ENCODE data around the gene RPL6.
"Not testable (repeated sequence)": the region's sequence is repeated elsewhere in the genome, so short reads cannot be mapped to it uniquely, and the experiment has no call there.

The RPL6 gene

DNA sequence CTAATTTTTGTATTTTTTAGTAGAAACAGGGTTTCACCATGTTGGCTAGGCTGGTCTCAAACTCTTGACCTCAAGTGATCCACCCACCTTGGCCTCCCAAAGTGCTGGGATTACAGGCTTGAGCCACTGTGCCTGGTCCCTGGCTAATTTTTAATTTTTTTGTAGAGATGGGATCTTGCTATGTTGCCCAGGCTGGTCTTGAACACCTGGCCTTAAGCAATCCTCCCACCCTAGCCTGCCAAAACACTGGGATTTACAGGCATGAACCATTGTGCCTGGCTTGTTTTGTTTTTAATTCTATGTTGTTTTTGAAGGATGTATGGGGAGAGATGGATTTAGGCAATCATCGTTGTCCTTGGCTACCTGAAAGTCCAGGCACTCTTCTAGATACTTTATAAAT, 29.2 kb upstream of the RPL6 start:
- not testable (repeated sequence) for H3K27me3 ChIP-seq (ENCODE audit: control insufficient read depth, insufficient read depth, low read length)

DNA sequence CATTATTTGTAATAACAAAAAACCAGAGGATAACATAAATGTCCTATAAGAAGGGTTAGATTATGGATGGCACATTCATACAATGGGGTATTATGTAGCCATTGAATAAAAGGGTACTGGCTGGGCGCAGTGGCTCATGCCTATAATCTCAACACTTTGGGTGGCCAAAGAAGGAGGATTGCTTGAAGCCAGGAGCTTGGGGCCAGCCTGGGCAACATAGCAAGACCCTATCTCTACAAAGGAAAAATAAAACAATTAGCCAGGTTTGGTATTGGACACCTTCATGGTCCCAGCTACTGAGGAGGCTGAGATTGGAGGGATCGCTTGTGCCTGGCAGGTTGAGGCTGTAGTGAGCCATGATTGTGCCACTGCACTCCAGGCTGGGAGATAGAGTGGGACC, 24.1 kb upstream of the RPL6 start:
- no peak overlapping the region for H3K4me3 ChIP-seq (ENCODE audit: low read length)
- no peaks in the 10 kb centered on the region for H3K9me3 ChIP-seq (ENCODE audit: control insufficient read depth, low read length)
- no peak overlapping the region for H3K9ac ChIP-seq (ENCODE audit: low read length)
- H3K36me3 ChIP-seq (ENCODE audit: control insufficient read depth, insufficient read depth, low read length), result no peaks in the 10 kb centered on the region
- H3K4me1 ChIP-seq (ENCODE audit: control insufficient read depth, insufficient read depth, low read length), result no peaks in the 10 kb centered on the region
- no peaks in the 10 kb centered on the region for H3K27me3 ChIP-seq (ENCODE audit: control insufficient read depth, insufficient read depth, low read length)

More for the DNA sequence above, 29.2 kb upstream of the RPL6 start:
- H3K4me1 ChIP-seq (ENCODE audit: control insufficient read depth, insufficient read depth, low read length); H3K9me3 ChIP-seq (ENCODE audit: control insufficient read depth, low read length); H3K9ac ChIP-seq (ENCODE audit: low read length); H3K36me3 ChIP-seq (ENCODE audit: control insufficient read depth, insufficient read depth, low read length); H3K4me3 ChIP-seq (ENCODE audit: low read length): not testable (repeated sequence)

DNA sequence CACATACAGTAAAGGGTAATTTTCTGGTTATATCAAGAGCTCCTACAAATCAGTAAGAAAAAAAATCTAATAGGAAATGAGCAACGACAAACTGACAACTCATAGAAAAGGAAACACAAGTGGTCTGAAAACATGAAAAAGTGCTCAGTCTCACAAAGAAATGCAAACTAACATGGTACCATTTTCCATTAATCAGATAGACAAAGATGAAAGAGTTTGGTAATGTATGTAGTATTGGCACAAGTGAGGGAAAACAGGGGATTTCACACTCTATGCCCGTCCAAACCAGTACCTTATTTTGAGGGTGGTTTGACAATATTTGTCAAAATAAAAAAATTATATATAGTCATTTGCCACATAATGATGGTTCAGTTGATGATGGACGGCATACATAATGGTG, 22.6 kb upstream of the RPL6 start:
- H3K4me1 ChIP-seq (ENCODE audit: control insufficient read depth, insufficient read depth, low read length), result no peaks in the 10 kb centered on the region
- H3K36me3 ChIP-seq (ENCODE audit: control insufficient read depth, insufficient read depth, low read length), result no peaks in the 10 kb centered on the region
- no peak overlapping the region for H3K9ac ChIP-seq (ENCODE audit: low read length)
- no peaks in the 10 kb centered on the region for H3K27me3 ChIP-seq (ENCODE audit: control insufficient read depth, insufficient read depth, low read length)
- H3K4me3 ChIP-seq (ENCODE audit: low read length), result no peak overlapping the region
- no peaks in the 10 kb centered on the region for H3K9me3 ChIP-seq (ENCODE audit: control insufficient read depth, low read length)

DNA sequence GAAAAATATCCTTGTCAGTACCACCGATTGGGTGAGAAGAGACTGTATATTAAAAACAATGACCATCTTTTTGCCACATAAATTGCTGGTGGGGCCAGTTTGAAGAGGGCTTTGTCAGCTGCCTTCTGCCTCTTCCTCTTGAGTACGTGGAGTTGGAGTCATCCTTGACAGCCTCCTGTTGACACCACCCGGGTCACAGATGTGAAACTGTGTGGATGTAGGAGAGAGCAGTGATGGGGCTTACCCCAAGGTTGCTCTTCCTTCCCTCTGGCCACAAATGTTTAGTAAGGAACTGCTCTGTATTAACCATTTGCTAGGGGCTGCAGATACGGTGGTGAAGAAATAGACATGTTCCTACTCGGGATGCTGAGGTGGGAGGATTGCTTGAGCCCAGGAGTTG, 21.5 kb upstream of the RPL6 start:
- Histone ChIP-seq H3K36me3 (ENCODE audit: control insufficient read depth, insufficient read depth, low read length) (no peaks in the 10 kb centered on the region), H3K4me1 (ENCODE audit: control insufficient read depth, insufficient read depth, low read length) (no peaks in the 10 kb centered on the region), H3K9ac (ENCODE audit: low read length) (no peak overlapping the region), H3K9me3 (ENCODE audit: control insufficient read depth, low read length) (no peaks in the 10 kb centered on the region), H3K4me3 (ENCODE audit: low read length) (no peak overlapping the region), H3K27me3 (ENCODE audit: control insufficient read depth, insufficient read depth, low read length) (no peaks in the 10 kb centered on the region)

DNA sequence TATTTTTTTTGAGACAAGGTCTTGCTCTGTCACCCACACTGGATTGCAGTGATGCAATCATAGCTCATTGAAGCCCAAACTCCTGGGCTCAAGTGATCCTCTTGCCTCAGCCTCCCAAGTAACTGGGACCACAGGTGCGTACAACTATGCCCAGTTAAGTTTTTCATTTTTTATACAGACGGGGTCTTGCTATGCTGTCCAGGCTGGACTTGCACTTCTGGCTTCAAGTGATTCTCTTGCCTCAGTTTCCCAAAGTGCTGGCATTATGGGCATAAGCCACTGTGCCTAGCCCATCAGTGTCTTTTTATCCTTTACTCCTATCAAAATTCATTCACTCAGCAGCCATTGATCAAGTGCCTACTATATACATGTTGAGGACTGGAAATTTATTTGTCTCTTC, 18.4 kb upstream of the RPL6 start:
- Histone ChIP-seq H3K9ac (ENCODE audit: low read length) (no peak overlapping the region), H3K4me3 (ENCODE audit: low read length) (no peak overlapping the region), H3K4me1 (ENCODE audit: control insufficient read depth, insufficient read depth, low read length) (no peaks in the 10 kb centered on the region), H3K36me3 (ENCODE audit: control insufficient read depth, insufficient read depth, low read length) (no peaks in the 10 kb centered on the region), H3K27me3 (ENCODE audit: control insufficient read depth, insufficient read depth, low read length) (no peaks in the 10 kb centered on the region), H3K9me3 (ENCODE audit: control insufficient read depth, low read length) (no peaks in the 10 kb centered on the region)

DNA sequence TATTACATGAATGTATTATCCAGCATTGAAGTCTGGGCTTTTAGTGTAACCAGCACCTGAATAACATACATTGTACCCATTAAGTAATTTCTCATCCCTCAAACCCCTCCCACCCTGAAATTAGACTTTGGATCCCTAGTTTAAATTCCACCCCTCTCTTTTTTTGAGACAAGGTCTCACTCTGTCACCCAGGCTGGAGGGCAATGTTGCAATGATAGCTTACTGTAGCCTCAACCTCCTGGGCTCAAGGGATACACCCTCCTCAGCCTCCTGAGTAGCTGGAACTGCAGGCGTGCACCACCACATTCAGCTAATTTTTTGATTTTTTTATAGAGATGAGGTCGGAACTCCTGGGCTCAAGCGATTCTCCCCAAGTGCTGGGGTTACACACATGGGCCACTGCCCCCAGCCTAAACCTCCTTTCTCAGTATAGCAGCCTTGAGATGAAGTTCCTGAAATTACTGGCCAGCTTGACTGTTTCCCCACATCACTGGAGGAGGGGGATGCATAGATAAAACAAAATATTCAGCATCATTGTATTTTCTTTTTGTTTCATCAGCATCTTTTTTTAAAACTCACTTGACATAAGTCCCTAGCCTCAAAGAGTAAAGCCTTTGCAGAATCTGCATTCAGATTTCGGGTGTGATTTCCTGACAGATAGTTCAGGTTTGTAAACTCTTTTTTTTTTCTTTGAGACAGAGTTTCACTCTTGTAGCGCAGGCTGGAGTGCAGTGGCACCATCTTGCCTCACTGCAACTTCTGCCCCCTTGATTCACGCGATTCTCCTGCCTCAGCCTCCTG, 16.4 kb upstream of the RPL6 start:
- no peaks in the 10 kb centered on the region for H3K4me1 ChIP-seq (ENCODE audit: control insufficient read depth, insufficient read depth, low read length)
- no peaks in the 10 kb centered on the region for H3K9me3 ChIP-seq (ENCODE audit: control insufficient read depth, low read length)
- no peak overlapping the region for H3K4me3 ChIP-seq (ENCODE audit: low read length)
- no peak overlapping the region for H3K9ac ChIP-seq (ENCODE audit: low read length)
- H3K27me3 ChIP-seq (ENCODE audit: control insufficient read depth, insufficient read depth, low read length), result no peaks in the 10 kb centered on the region
- no peaks in the 10 kb centered on the region for H3K36me3 ChIP-seq (ENCODE audit: control insufficient read depth, insufficient read depth, low read length)

DNA sequence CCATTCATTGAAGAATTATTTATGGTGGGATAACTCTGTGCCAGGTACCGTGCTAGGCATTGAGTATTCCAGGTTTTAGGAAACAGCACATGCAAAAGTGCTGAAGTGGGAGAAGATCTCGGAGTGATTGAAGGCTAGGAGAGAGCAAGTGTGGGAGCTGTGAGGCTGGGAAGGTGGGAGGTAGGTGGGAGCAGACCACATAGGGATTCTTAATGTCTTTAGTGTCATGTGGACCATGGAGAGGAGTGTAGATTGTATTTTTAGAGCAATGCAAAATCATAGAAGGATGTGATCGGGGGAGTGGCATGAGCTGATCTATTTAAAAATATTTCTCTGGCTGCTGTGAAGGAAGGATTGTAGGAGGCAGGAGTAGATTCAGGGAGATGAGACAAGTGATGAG, 14.7 kb upstream of the RPL6 start:
- no peaks in the 10 kb centered on the region for H3K9me3 ChIP-seq (ENCODE audit: control insufficient read depth, low read length)

DNA sequence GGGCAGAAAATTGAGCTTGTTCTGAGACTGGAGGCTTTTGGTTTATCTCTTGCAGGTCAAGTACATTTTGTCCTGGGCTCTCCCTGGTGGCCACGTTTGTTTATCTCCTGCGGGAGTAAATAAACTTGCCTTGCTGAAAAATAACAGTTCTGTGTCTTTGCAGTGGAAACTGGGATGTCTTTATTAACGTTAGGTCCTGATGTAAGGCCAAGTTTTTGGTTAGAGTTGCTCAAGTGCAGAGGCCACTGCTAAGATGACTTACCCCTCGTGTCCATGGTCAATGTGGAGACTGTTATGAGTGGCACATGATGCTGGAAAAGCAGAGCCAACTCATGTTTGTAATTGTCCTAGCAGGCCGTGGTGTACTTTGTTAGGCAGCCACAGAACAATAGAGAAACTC, 13.1 kb upstream of the RPL6 start:
- no peak overlapping the region for H3K4me3 ChIP-seq (ENCODE audit: low read length)
- no peaks in the 10 kb centered on the region for H3K9me3 ChIP-seq (ENCODE audit: control insufficient read depth, low read length)
- H3K27me3 ChIP-seq (ENCODE audit: control insufficient read depth, insufficient read depth, low read length), result no peaks in the 10 kb centered on the region
- H3K36me3 ChIP-seq (ENCODE audit: control insufficient read depth, insufficient read depth, low read length), result no peaks in the 10 kb centered on the region
- H3K4me1 ChIP-seq (ENCODE audit: control insufficient read depth, insufficient read depth, low read length), result peaks cover 10% of the 10 kb centered on the region
- no peak overlapping the region for H3K9ac ChIP-seq (ENCODE audit: low read length)

More for the DNA sequence above, 14.7 kb upstream of the RPL6 start:
- Histone ChIP-seq H3K4me3 (ENCODE audit: low read length) (no peak overlapping the region), H3K27me3 (ENCODE audit: control insufficient read depth, insufficient read depth, low read length) (no peaks in the 10 kb centered on the region), H3K4me1 (ENCODE audit: control insufficient read depth, insufficient read depth, low read length) (peaks cover 10% of the 10 kb centered on the region), H3K36me3 (ENCODE audit: control insufficient read depth, insufficient read depth, low read length) (no peaks in the 10 kb centered on the region), H3K9ac (ENCODE audit: low read length) (no peak overlapping the region)

DNA sequence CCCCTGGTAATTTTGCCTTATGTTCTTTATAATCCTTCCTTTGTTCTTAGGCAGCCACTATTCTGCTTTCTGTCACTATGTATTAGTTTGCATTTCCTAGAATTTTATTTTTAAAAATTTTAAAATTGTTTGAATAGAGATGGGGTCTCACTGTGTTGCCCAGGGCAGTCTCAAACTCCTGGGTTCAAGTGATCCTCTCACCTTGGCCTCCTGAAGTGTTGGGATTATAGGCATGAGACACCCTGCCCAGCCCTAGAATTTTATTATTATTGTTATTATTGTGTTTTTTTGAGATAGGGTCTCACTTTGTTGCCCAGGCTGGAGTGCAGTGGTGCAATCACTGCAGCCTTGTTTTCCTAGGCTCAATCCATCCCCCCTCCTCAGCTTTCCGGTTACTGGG, 12.0 kb upstream of the RPL6 start:
- Histone ChIP-seq H3K27me3 (ENCODE audit: control insufficient read depth, insufficient read depth, low read length) (no peaks in the 10 kb centered on the region), H3K4me1 (ENCODE audit: control insufficient read depth, insufficient read depth, low read length) (peaks cover 10% of the 10 kb centered on the region), H3K4me3 (ENCODE audit: low read length) (no peak overlapping the region), H3K36me3 (ENCODE audit: control insufficient read depth, insufficient read depth, low read length) (no peaks in the 10 kb centered on the region), H3K9ac (ENCODE audit: low read length) (no peak overlapping the region), H3K9me3 (ENCODE audit: control insufficient read depth, low read length) (no peaks in the 10 kb centered on the region)

DNA sequence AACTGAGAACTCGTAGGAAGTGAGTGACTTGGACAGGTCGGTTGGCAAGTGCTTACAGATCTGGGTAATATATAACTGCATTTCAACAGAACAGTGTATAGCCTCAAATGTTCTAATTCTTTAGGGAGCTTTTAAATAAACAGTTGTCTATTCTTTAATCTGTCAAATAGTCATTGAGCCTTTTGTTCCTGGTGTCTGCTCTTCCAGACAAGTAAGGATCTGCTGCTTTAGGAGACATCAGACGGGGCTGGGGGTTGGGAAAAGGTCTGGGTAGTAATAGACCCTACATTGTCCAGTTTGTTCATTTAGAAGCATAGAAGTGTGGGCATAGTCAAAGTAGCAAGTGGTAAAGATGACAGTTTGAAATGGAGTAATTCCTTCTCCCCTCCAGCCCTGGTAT, 11.3 kb upstream of the RPL6 start:
- no peaks in the 10 kb centered on the region for H3K9me3 ChIP-seq (ENCODE audit: control insufficient read depth, low read length)
- no peak overlapping the region for H3K9ac ChIP-seq (ENCODE audit: low read length)
- no peak overlapping the region for H3K4me3 ChIP-seq (ENCODE audit: low read length)
- H3K27me3 ChIP-seq (ENCODE audit: control insufficient read depth, insufficient read depth, low read length), result no peaks in the 10 kb centered on the region
- H3K36me3 ChIP-seq (ENCODE audit: control insufficient read depth, insufficient read depth, low read length), result no peaks in the 10 kb centered on the region
- peaks cover 10% of the 10 kb centered on the region for H3K4me1 ChIP-seq (ENCODE audit: control insufficient read depth, insufficient read depth, low read length)

DNA sequence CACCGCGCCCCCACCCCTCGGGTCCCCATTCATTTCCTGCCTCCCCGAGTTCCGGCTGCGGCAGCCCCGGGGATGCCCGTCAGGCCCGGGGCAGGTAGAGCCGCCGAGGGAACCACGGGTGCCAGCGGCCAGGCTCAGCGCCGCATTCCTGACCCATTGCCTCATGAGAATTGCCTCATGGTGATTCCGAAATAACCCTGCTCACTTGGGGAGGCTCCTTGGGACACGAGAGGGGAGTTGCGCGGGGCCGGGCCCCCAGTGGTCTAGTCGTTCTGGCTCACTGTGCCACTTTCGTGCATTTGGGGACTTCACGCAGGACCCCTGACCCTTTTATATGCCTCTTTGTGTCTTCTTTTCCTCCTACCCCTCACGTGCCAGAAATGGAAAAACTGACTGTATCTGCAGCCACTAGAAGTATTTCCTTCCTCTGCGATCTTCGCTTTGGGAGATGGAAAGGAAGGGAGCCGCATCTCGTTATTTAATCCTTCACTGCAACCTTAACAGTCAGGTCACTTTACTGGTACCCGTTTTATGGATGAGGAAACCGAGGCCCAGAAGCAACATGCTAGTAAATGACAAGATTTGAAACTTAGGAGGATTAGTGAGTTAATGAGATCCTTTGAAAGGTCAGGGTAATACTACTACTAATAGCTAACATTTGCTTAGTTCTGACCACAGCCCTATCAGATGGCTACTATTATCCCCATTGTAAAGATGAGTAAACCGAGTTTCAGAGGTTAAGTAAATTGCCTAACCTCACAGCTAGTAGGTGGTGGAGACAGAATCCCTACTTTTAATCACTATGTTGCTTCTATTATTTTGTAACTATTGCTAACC, 10.1 kb upstream of the RPL6 start:
- Histone ChIP-seq H3K27me3 (ENCODE audit: control insufficient read depth, insufficient read depth, low read length) (no peaks in the 10 kb centered on the region), H3K4me3 (ENCODE audit: low read length) (peak overlapping the region; percentile 81), H3K4me1 (ENCODE audit: control insufficient read depth, insufficient read depth, low read length) (peaks cover 15% of the 10 kb centered on the region), H3K9ac (ENCODE audit: low read length) (peak overlapping the region; percentile 97), H3K36me3 (ENCODE audit: control insufficient read depth, insufficient read depth, low read length) (no peaks in the 10 kb centered on the region), H3K9me3 (ENCODE audit: control insufficient read depth, low read length) (no peaks in the 10 kb centered on the region)

DNA sequence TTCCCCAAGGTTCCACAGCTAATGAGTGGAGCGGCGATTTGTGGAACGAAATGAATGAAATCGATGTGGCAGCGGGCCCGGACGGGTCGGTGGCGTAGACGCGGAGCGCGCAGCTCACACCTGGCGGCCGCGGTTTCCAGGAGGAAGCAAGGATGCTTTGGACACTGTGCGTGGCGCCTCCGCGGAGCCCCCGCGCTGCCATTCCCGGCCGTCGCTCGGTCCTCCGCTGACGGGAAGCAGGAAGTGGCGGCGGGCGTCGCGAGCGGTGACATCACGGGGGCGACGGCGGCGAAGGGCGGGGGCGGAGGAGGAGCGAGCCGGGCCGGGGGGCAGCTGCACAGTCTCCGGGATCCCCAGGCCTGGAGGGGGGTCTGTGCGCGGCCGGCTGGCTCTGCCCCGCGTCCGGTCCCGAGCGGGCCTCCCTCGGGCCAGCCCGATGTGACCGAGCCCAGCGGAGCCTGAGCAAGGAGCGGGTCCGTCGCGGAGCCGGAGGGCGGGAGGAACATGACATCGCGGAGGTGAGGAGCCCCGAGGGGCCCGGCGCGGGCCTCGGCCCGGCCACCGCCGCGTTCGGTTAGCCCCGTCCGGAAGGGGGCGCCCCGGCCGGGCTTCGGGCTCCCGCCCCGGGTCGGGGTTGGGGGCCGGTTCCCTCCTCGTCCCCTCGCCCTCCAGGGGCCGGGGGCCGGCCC, 9.3 kb upstream of the RPL6 start, which contains the start of gene PTPN11:
Gene PTPN11, plus strand, starts transcription at position 340 of the 689 bp plus-strand sequence. Its CDS starts 165 bp downstream, at position 505.
- Histone ChIP-seq H3K4me3 (ENCODE audit: low read length) (peak within 1 kb of the TSS; percentile 81), H3K4me1 (ENCODE audit: control insufficient read depth, insufficient read depth, low read length) (peaks cover 18% of the 10 kb centered on the region)

More for the DNA sequence above, 9.3 kb upstream of the RPL6 start, which contains the start of gene PTPN11:
- Histone ChIP-seq H3K27me3 (ENCODE audit: control insufficient read depth, insufficient read depth, low read length) (no peaks in the 10 kb centered on the region), H3K9me3 (ENCODE audit: control insufficient read depth, low read length) (no peaks in the 10 kb centered on the region), H3K9ac (ENCODE audit: low read length) (peak within 1 kb of the TSS; percentile 97), H3K36me3 (ENCODE audit: control insufficient read depth, insufficient read depth, low read length) (no peaks in the 10 kb centered on the region)

Data from mucosa of stomach (tissue), 1 donor.